ENCODE measurements around the gene SMIM35. TPM values are rescaled to one million over a fixed set of nuclear protein-coding genes. Genes with fewer than 3 reads are reported as not detected.

SMIM35 gene
- polyA plus RNA-seq, 1 of the 3 experiments (the other 2 are of a cell fraction): not detected

DNA sequence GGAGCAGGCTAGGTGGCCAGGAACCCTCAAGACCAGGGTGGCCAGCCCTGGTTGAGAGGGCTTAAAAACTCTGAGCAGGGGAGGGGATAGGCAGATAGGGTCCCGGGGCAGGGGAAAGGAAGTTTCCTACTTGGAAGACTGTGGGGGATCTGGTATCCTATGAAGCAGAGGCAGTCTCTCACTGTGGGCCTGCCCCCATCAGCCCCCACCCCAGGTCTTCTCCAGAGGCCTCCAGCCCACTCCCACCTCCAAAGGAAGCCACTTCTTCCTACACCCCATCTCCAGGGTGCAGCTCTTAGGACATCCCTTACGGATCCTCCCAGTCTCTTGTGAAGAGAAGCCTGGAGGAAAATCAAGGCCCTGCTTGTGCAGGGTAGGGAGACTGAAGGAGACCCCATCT lies 49.6 kb upstream of the SMIM35 start (continued):
- TF ChIP-seq, protein P1, sequence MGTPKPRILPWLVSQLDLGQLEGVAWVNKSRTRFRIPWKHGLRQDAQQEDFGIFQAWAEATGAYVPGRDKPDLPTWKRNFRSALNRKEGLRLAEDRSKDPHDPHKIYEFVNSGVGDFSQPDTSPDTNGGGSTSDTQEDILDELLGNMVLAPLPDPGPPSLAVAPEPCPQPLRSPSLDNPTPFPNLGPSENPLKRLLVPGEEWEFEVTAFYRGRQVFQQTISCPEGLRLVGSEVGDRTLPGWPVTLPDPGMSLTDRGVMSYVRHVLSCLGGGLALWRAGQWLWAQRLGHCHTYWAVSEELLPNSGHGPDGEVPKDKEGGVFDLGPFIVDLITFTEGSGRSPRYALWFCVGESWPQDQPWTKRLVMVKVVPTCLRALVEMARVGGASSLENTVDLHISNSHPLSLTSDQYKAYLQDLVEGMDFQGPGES (IDR thresholded peaks at IDR 0.05; ENCODE audit: low read depth, low read length): no peak
- TF ChIP-seq FOSL2 (IDR thresholded peaks at IDR 0.05; ENCODE audit: borderline replicate concordance, low read depth): no peak
- no peak for TF ChIP-seq FOXJ3 (CRISPR knock-in tag; IDR thresholded peaks at IDR 0.05)
- no peak for TF ChIP-seq YY1 (IDR thresholded peaks at IDR 0.05; ENCODE audit: low read depth)
- no peak for TF ChIP-seq GABPA (IDR thresholded peaks at IDR 0.05; ENCODE audit: low read depth)

DNA sequence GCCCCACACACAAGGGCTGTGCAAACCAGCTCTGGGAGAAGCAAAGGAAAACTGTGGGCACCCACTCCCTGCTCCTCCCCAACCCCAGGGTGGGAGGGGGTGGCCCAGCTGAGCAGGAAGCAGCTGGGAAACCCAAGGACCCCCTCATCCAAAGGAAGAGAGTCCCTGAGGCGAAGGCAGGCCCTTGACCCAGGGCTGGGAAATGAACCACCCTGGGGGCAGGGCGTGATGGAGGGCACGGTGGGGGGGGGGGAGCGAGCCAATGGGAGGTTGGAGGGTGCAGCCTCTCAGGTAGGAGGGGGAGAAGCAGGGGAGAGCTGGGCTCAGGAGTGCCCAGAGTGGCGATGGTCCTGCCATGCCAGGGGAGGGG lies 49.0 kb upstream of the SMIM35 start:
- Histone ChIP-seq H4K20me1 (ENCODE audit: insufficient read depth) (no peaks in the 10 kb centered on the region), H2AFZ (ENCODE audit: low read depth) (no peak overlapping the region), H3K9me2 (no peaks in the 10 kb centered on the region), H3K27me3 (ENCODE audit: insufficient read depth) (peaks cover 40% of the 10 kb centered on the region), H3F3A (replicated peaks; ENCODE audit: insufficient read depth) (no peaks in the 10 kb centered on the region), H3K9me3 (no peaks in the 10 kb centered on the region), H3K4me3 (ENCODE audit: low read depth in 2 of 2, low read length in 1 of 2) (no peak overlapping the region), H3K9ac (no peak overlapping the region), H3K4me2 (no peak overlapping the region), H3K36me3 (replicated peaks in 1 of 2; ENCODE audit: control insufficient read depth in 1 of 2, insufficient read depth in 2 of 2, low read length in 1 of 2) (no peaks in the 10 kb centered on the region), H3K79me2 (ENCODE audit: insufficient read depth) (no peaks in the 10 kb centered on the region), H3K4me1 (ENCODE audit: control insufficient read depth in 1 of 2, insufficient read depth in 2 of 2, low read depth in 1 of 2, low read length in 1 of 2) (no peaks in the 10 kb centered on the region), H3K27ac (ENCODE audit: low read depth in 2 of 2, low read length in 1 of 2) (no peak overlapping the region)
- ChIA-PET POLR2A (no interaction called here), CTCF (interaction anchor here (0.6 to 15.5 kb wide), 4 partner anchors 9 to 36 kb away, joined by 4 to 246 read pairs (median 12); no protein-coding TSS in a partner anchor)
- TF ChIP-seq, protein P2, sequence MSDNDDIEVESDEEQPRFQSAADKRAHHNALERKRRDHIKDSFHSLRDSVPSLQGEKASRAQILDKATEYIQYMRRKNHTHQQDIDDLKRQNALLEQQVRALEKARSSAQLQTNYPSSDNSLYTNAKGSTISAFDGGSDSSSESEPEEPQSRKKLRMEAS (IDR thresholded peaks at IDR 0.05; ENCODE audit: low read depth): no peak
- 44% methylated on average over 4 of the region's 5 CpGs for WGBS (ENCODE audit: low lambda C conversion rate)
- no peak for DNase-seq

DNA sequence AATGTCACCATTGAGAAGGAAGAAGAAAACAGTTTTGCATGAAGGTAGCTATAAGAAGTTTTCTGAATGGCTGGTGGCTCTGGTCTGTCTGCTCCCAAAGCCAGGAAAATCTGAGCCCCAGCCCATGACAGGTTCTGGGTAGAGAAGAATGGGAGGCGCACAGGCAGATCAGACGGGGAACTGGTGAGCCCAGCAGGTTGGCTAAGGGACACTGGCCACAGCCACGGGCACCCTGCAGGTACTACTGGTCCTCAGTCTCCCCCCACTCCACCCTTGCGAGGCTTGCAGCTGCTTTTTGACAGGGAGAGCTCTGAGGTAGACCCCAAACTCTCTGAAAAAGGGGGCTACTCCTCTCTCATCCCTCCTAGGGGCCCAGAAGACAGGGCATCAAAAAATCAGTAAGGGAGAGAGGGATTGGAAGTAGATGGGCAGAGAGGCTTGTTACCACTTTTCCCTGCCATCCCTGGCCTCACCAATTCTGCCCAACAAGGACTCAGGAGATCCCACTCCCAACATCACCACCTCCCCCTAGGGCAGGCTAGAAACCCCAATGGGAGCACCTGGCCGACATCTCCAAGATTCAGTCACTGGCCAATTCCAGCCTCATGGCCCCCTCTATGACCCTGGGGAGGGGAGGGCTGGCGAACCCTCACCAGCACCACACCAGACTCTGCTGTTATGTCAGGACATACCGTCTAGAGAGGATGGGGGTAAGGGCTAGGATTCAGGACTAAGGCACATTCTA lies 48.5 kb upstream of the SMIM35 start:
- TF ChIP-seq YY1 (IDR thresholded peaks at IDR 0.05; ENCODE audit: low read depth) (no peak), FOSL2 (IDR thresholded peaks at IDR 0.05; ENCODE audit: borderline replicate concordance, low read depth) (no peak), RAD21 (IDR thresholded peaks at IDR 0.05; ENCODE audit: low read length) (no peak), RCOR1 (IDR thresholded peaks at IDR 0.05; ENCODE audit: low read length) (no peak), TCF12 (IDR thresholded peaks at IDR 0.05) (no peak), NFIC (IDR thresholded peaks at IDR 0.05; ENCODE audit: borderline replicate concordance) (no peak), TAF1 (IDR thresholded peaks at IDR 0.05; ENCODE audit: borderline replicate concordance, low read depth, low read length) (no peak)
- TF ChIP-seq, protein P3, sequence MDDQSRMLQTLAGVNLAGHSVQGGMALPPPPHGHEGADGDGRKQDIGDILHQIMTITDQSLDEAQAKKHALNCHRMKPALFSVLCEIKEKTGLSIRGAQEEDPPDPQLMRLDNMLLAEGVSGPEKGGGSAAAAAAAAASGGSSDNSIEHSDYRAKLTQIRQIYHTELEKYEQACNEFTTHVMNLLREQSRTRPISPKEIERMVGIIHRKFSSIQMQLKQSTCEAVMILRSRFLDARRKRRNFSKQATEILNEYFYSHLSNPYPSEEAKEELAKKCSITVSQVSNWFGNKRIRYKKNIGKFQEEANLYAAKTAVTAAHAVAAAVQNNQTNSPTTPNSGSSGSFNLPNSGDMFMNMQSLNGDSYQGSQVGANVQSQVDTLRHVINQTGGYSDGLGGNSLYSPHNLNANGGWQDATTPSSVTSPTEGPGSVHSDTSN (IDR thresholded peaks at IDR 0.05): no peak
- Histone ChIP-seq H3K27me3 (ENCODE audit: insufficient read depth) (peaks cover 40% of the 10 kb centered on the region), H3K4me2 (no peak overlapping the region), H2AFZ (ENCODE audit: low read depth) (no peak overlapping the region), H3K9me3 (no peaks in the 10 kb centered on the region), H3K9ac (no peak overlapping the region), H3K4me3 (ENCODE audit: low read depth in 2 of 2, low read length in 1 of 2) (no peak overlapping the region), H4K20me1 (ENCODE audit: insufficient read depth) (no peaks in the 10 kb centered on the region), H3K9me2 (no peaks in the 10 kb centered on the region), H3K4me1 (ENCODE audit: control insufficient read depth in 1 of 2, insufficient read depth in 2 of 2, low read depth in 1 of 2, low read length in 1 of 2) (no peaks in the 10 kb centered on the region), H3K79me2 (ENCODE audit: insufficient read depth) (no peaks in the 10 kb centered on the region), H3K27ac (ENCODE audit: low read depth in 2 of 2, low read length in 1 of 2) (no peak overlapping the region), H3F3A (replicated peaks; ENCODE audit: insufficient read depth) (no peaks in the 10 kb centered on the region), H3K36me3 (replicated peaks in 1 of 2; ENCODE audit: control insufficient read depth in 1 of 2, insufficient read depth in 2 of 2, low read length in 1 of 2) (no peaks in the 10 kb centered on the region)
- 17% methylated on average over 5 of the region's 7 CpGs for WGBS (ENCODE audit: low lambda C conversion rate)
- ChIA-PET POLR2A (no interaction called here), CTCF (interaction anchor here (0.6 to 4.2 kb wide), 5 partner anchors 8 to 63 kb away, joined by 3 to 14 read pairs (median 5); no protein-coding TSS in a partner anchor)
- DNase-seq: no peak

Measured in SK-N-SH (cell line).